Suprapubic skin (tissue), 4 donors: ENCODE measurements around the gene NKX2-3.

ENCODE experiments used
- CTCF ChIP-seq, 2 donors: fragments of 200-600 bp in 1 of 2; fragments of 450-650 bp in 1 of 2; sonication (generic) in 1 of 2; IDR thresholded peaks; one replicate each; pipeline ENCODE4 v1.5.1; 2016 to 2019; ENCODE audit warnings: antibody characterized with exemption in 2 of 2, mild to moderate bottlenecking in 1 of 2, moderate library complexity in 1 of 2
- EP300 ChIP-seq: sonication (generic); formaldehyde crosslinking; IDR thresholded peaks from one replicate; pipeline ENCODE4 v1.6.1; 2017; ENCODE audit warnings: antibody characterized with exemption
- POLR2A ChIP-seq, 2 donors: fragments of 450-650 bp; IDR thresholded peaks; one replicate each; pipeline ENCODE4 v1.6.1; 2017; ENCODE audit warnings: antibody characterized with exemption in 2 of 2, mild to moderate bottlenecking in 2 of 2, moderate library complexity in 2 of 2
- POLR2AphosphoS5 ChIP-seq, 3 donors: sonication (generic); formaldehyde crosslinking; IDR thresholded peaks; one replicate each; pipeline ENCODE4 v1.6.1; 2017; ENCODE audit warnings: antibody characterized with exemption in 3 of 3

GRCh38 chr10:99551158-99551557 lies 18.4 kb downstream of the NKX2-3 start:
- TF ChIP-seq CTCF (IDR thresholded peaks at IDR 0.05) (no peak), POLR2A (IDR thresholded peaks at IDR 0.05) (no peak), POLR2AphosphoS5 (IDR thresholded peaks at IDR 0.05) (no peak), EP300 (no peak)
